Measurements from ENCODE around the gene COL20A1. TPM values are rescaled to one million over a fixed set of nuclear protein-coding genes. Genes with fewer than 3 reads are reported as not detected.

COL20A1 gene
- total and polyA plus RNA-seq, 2 donors (not counting 1 experiment from before 2014, with no cell fraction given): not detected

DNA sequence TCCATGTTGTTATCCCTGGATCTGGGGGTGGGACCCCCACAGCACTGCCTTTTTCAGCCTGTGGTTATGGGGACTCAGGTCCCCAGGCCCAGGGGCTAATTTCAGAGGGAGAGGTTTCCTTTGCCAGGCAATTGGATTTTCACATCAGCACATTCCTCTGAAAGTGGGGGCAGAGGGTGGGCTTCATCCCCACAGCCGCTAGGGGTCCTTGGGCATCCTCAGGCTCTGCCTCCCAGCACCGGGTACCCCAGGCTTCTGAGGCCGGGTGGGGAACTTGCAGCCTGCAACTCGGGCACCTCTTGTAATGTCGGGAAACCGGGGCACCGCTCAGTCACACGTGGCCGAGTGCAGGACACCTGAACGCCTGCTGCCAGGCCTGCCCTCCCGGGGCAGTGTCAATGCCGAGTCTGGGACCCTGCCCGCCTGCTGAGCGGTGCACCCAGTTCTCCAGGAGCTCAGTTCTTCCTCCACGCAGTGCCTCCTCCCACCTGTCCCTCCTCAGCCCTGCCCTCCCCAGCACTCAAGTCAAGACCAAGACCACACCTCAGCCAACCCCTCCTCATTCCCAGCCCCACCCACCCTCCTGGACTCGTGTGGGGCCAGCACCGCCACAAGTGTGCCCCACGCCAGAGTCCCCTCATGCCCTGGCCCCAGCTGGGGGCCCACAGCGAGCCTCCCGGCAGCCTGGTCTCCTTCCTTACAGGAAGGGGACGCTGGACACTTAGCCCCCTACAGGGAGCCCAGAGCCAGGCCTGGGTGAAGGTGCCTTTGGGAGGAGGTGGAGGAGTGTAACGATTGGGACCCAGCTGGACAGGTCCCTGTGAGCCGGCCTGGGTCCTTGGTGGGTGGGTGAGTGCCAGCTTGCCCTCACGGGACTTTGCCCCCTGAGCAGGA is 77.0 kb downstream of the COL20A1 start:
- no peaks in the 10 kb centered on the region for H3K4me1 Mint-ChIP-seq
- ChIA-PET CTCF (no interaction called here), POLR2A (interaction anchor here (0.6 kb wide), 1 partner anchor 42 kb away, joined by 4 read pairs; no protein-coding TSS in a partner anchor)
- no peak overlapping the region for H3K9ac ChIP-seq (ENCODE audit: low read length)
- no peaks in the 10 kb centered on the region for H4K20me1 ChIP-seq (ENCODE audit: control insufficient read depth, insufficient read depth, low read length, poor library complexity, severe bottlenecking)
- H3K4me3 Mint-ChIP-seq: no peak overlapping the region
- intact Hi-C loops (cut with micrococcal nuclease): no loop called here
- H3K27ac Mint-ChIP-seq: no peak overlapping the region
- no peaks in the 10 kb centered on the region for H3K9me3 Mint-ChIP-seq (ENCODE audit: insufficient read depth)
- no peak overlapping the region for H3K4me3 ChIP-seq (ENCODE audit: control extremely low read depth in 1 of 5, extremely low read depth in 1 of 5, insufficient read depth in 1 of 5, low read depth in 2 of 5, low read length in 4 of 5)
- no peaks in the 10 kb centered on the region for H3K36me3 ChIP-seq (replicated peaks in 1 of 2; ENCODE audit: control extremely low read depth in 1 of 2, control insufficient read depth in 1 of 2, extremely low read depth in 1 of 2, insufficient read depth in 2 of 2, low read length in 1 of 2)
- DNase-seq (no peak), ATAC-seq (ENCODE audit: low read depth) (no peak)
- no peak overlapping the region for H2AFZ ChIP-seq (ENCODE audit: insufficient read depth, low read depth, low read length, poor library complexity, severe bottlenecking)
- peaks cover 0 to 2% (median 0%) of the 10 kb centered on the region in 4 experiments for H3K27me3 ChIP-seq (replicated peaks in 1 of 4; ENCODE audit: control extremely low read depth in 1 of 4, control insufficient read depth in 3 of 4, insufficient read depth in 4 of 4, low read length in 3 of 4)
- H3K79me2 ChIP-seq (ENCODE audit: control insufficient read depth, insufficient read depth, low read length): no peaks in the 10 kb centered on the region
- peaks cover 7% of the 10 kb centered on the region for H3K27me3 Mint-ChIP-seq
- no peaks in the 10 kb centered on the region for H3K9me3 ChIP-seq (ENCODE audit: control extremely low read depth in 1 of 3, control insufficient read depth in 2 of 3, insufficient read depth in 1 of 3, low read length in 2 of 3)
- no peak overlapping the region for H3K4me2 ChIP-seq (replicated peaks; ENCODE audit: low read depth, low read length, poor library complexity, severe bottlenecking)
- no peak overlapping the region for H3K27ac ChIP-seq (ENCODE audit: low read length in 2 of 2)
- WGBS (ENCODE audit: insufficient coverage): 76% methylated on average over 24 of the region's 24 CpGs
- no peaks in the 10 kb centered on the region for H3K4me1 ChIP-seq (ENCODE audit: control insufficient read depth in 2 of 2, insufficient read depth in 2 of 2, low read length in 2 of 2)
- TF ChIP-seq, protein P1, sequence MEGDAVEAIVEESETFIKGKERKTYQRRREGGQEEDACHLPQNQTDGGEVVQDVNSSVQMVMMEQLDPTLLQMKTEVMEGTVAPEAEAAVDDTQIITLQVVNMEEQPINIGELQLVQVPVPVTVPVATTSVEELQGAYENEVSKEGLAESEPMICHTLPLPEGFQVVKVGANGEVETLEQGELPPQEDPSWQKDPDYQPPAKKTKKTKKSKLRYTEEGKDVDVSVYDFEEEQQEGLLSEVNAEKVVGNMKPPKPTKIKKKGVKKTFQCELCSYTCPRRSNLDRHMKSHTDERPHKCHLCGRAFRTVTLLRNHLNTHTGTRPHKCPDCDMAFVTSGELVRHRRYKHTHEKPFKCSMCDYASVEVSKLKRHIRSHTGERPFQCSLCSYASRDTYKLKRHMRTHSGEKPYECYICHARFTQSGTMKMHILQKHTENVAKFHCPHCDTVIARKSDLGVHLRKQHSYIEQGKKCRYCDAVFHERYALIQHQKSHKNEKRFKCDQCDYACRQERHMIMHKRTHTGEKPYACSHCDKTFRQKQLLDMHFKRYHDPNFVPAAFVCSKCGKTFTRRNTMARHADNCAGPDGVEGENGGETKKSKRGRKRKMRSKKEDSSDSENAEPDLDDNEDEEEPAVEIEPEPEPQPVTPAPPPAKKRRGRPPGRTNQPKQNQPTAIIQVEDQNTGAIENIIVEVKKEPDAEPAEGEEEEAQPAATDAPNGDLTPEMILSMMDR (IDR thresholded peaks at IDR 0.05): no peak
- no peak for TF ChIP-seq EZH2 (IDR thresholded peaks at IDR 0.05; ENCODE audit: borderline replicate concordance, insufficient read depth, low read depth, low read length, poor library complexity, severe bottlenecking)

DNA sequence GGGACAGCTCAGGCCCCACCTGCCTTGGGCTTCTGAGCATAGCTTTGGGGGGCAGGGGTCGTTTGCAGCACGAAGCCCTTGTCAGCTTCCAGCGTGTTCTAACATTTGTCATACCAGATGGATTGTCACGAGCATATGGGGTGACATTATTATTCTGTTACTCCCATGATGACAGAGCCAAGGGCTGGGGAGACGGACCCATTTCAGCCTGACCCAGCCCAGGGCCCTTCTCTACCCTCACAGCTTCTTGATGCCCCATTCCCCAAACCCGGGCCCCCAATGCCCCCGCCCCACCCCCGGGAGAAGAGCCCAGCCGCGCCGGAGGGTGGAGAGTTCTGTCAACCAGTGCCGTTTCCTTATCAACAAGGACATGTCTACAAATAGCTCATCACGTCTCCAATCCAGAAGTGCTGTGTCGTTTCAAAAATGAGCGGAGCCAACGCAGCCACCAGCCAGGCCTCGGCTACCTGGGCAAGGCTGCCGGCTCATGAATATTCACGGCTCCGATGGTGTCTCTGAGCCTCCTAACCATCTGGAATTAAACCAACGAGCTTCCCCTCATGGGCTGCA is 77.7 kb downstream of the COL20A1 start:
- H4K20me1 ChIP-seq (ENCODE audit: control insufficient read depth, insufficient read depth, low read length, poor library complexity, severe bottlenecking): no peaks in the 10 kb centered on the region
- no peaks in the 10 kb centered on the region for H3K79me2 ChIP-seq (ENCODE audit: control insufficient read depth, insufficient read depth, low read length)
- no peak overlapping the region for H3K4me3 Mint-ChIP-seq
- WGBS (ENCODE audit: insufficient coverage): 66% methylated on average over 14 of the region's 21 CpGs
- no peak overlapping the region for H3K27ac Mint-ChIP-seq
- POLR2A ChIA-PET: interaction anchor here (0.6 kb wide), 1 partner anchor 43 kb away, joined by 4 read pairs; no protein-coding TSS in a partner anchor
- H3K36me3 ChIP-seq (replicated peaks in 1 of 2; ENCODE audit: control extremely low read depth in 1 of 2, control insufficient read depth in 1 of 2, extremely low read depth in 1 of 2, insufficient read depth in 2 of 2, low read length in 1 of 2): no peaks in the 10 kb centered on the region
- ATAC-seq (ENCODE audit: low read depth) (no peak), DNase-seq (no peak)
- TF ChIP-seq, protein P1 (IDR thresholded peaks at IDR 0.05): no peak
- no peak for TF ChIP-seq EZH2 (IDR thresholded peaks at IDR 0.05; ENCODE audit: borderline replicate concordance, insufficient read depth, low read depth, low read length, poor library complexity, severe bottlenecking)
- H3K4me1 ChIP-seq (ENCODE audit: control insufficient read depth in 2 of 2, insufficient read depth in 2 of 2, low read length in 2 of 2): no peaks in the 10 kb centered on the region
- no peak overlapping the region for H3K4me3 ChIP-seq (ENCODE audit: control extremely low read depth in 1 of 5, extremely low read depth in 1 of 5, insufficient read depth in 1 of 5, low read depth in 2 of 5, low read length in 4 of 5)
- H3K9ac ChIP-seq (ENCODE audit: low read length): no peak overlapping the region
- H3K27me3 Mint-ChIP-seq: peaks cover 4% of the 10 kb centered on the region
- H3K9me3 ChIP-seq (ENCODE audit: control extremely low read depth in 1 of 3, control insufficient read depth in 2 of 3, insufficient read depth in 1 of 3, low read length in 2 of 3): no peaks in the 10 kb centered on the region
- CTCF ChIA-PET: no interaction called here
- no peak overlapping the region for H2AFZ ChIP-seq (ENCODE audit: insufficient read depth, low read depth, low read length, poor library complexity, severe bottlenecking)
- no peaks in the 10 kb centered on the region for H3K9me3 Mint-ChIP-seq (ENCODE audit: insufficient read depth)
- intact Hi-C loops (cut with micrococcal nuclease): no loop called here
- H3K4me1 Mint-ChIP-seq: no peaks in the 10 kb centered on the region
- no peak overlapping the region for H3K4me2 ChIP-seq (replicated peaks; ENCODE audit: low read depth, low read length, poor library complexity, severe bottlenecking)
- no peak overlapping the region for H3K27ac ChIP-seq (ENCODE audit: low read length in 2 of 2)
- peaks cover 0 to 2% (median 0%) of the 10 kb centered on the region in 4 experiments for H3K27me3 ChIP-seq (replicated peaks in 1 of 4; ENCODE audit: control extremely low read depth in 1 of 4, control insufficient read depth in 3 of 4, insufficient read depth in 4 of 4, low read length in 3 of 4)

All from B cell (primary cell).